Esophagus muscularis mucosa (tissue), 3 donors: ENCODE measurements around the gene RETREG2.

Source experiments
- CTCF ChIP-seq, 3 experiments: fragments of 200-600 bp in 2 of 3; fragments of 450-650 bp in 1 of 3; sonication (generic) in 2 of 3; IDR thresholded peaks; one replicate each; pipeline ENCODE4 v1.5.1; 2017 to 2019; ENCODE audit warnings: antibody characterized with exemption in 3 of 3, mild to moderate bottlenecking in 2 of 3, moderate library complexity in 1 of 3
- POLR2AphosphoS5 ChIP-seq, 2 donors: sonication (generic); formaldehyde crosslinking; IDR thresholded peaks; one replicate each; pipeline ENCODE4 v1.6.1; 2017; ENCODE audit warnings: antibody characterized with exemption in 2 of 2

DNA sequence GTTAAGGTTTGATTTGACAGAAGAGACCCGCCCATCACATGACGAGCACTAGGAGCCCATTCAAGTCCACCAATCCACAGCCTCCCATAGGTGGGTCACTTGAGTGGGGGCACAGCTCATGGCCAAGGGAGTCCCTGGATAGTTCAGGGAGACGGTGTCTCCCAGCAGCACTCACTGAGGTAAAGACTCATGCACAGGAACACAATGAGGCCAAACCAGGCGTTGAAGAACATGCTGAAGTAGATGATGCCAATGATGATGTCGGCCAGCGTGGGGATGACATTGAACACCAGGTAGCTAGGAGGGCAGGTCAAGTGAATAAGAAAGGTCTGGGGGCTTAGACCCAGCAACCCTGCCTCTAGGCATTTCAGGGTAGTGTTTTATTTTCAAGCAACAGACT, 36.7 kb downstream of the RETREG2 start:
- TF ChIP-seq CTCF (IDR thresholded peaks at IDR 0.05) (no peak), POLR2AphosphoS5 (IDR thresholded peaks at IDR 0.05) (no peak)
